Neural progenitor cell (in vitro differentiated cells): ENCODE results near the gene PPP2R5A. TPM values are rescaled to one million over a fixed set of nuclear protein-coding genes. Genes with fewer than 3 reads are reported as not detected.
A peak's percentile ranks its signal among the peaks of the same experiment; 100 is the strongest.

Source experiments
- DNase-seq: peaks from one replicate; pipeline ENCODE4 v3.0.0-alpha.2; 2016; ENCODE audit warnings: low spot score
- H2AFZ ChIP-seq: fragments of 200-600 bp; sonication (generic); replicated peaks from 2 replicates; pipeline ENCODE4 v1.6.1; 2016; ENCODE audit warnings: antibody characterized with exemption
- H3F3A ChIP-seq: fragments of 200-600 bp; sonication (generic); 2 replicates; pipeline ENCODE4 v1.6.1; 2016; ENCODE audit warnings: antibody characterized with exemption, low read depth
- H3K27ac ChIP-seq: fragments of 200-600 bp; sonication (generic); 2 replicates; pipeline ENCODE4 v1.5.1; 2016; ENCODE audit warnings: mild to moderate bottlenecking
- H3K27me3 ChIP-seq: fragments of 200-600 bp; sonication (generic); 2 replicates; pipeline ENCODE4 v1.6.1; 2016; ENCODE audit warnings: mild to moderate bottlenecking, moderate library complexity
- H3K36me3 ChIP-seq: fragments of 200-600 bp; sonication (generic); 2 replicates; pipeline ENCODE4 v1.5.1; 2016
- H3K4me1 ChIP-seq: fragments of 200-600 bp; sonication (generic); 2 replicates; pipeline ENCODE4 v1.6.1; 2016; ENCODE audit warnings: mixed run types
- H3K4me2 ChIP-seq: fragments of 200-600 bp; sonication (generic); 2 replicates; pipeline ENCODE4 v1.6.1; 2016
- H3K4me3 ChIP-seq: fragments of 200-600 bp; sonication (generic); 2 replicates; pipeline ENCODE4 v1.5.1; 2016
- H3K79me2 ChIP-seq: fragments of 200-600 bp; sonication (generic); 2 replicates; pipeline ENCODE4 v1.6.1; 2016; ENCODE audit warnings: low read depth
- H3K9ac ChIP-seq: fragments of 200-600 bp; sonication (generic); 2 replicates; pipeline ENCODE4 v1.6.1; 2016
- H3K9me3 ChIP-seq: fragments of 200-600 bp; sonication (generic); 2 replicates; pipeline ENCODE4 v1.5.1; 2016; ENCODE audit warnings: low read depth
- H4K20me1 ChIP-seq: fragments of 200-600 bp; sonication (generic); 2 replicates; pipeline ENCODE4 v1.6.1; 2016; ENCODE audit warnings: low read depth
- H3K27ac Mint-ChIP-seq: 3 replicates; pipeline ENCODE4 v1.8.0; 2021; ENCODE audit warnings: mixed read lengths
- H3K27me3 Mint-ChIP-seq: 2 replicates; pipeline ENCODE4 v1.8.0; 2022; ENCODE audit warnings: low read depth, mild to moderate bottlenecking, inconsistent platforms, moderate library complexity, mixed read lengths; ENCODE audit not compliant: insufficient read depth
- H3K36me3 Mint-ChIP-seq: 3 replicates; pipeline ENCODE4 v1.8.0; 2021; ENCODE audit warnings: mixed read lengths
- H3K4me1 Mint-ChIP-seq: 3 replicates; pipeline ENCODE4 v1.8.0; 2021; ENCODE audit warnings: mixed read lengths
- H3K4me3 Mint-ChIP-seq: 3 replicates; pipeline ENCODE4 v1.8.0; 2021; ENCODE audit warnings: mild to moderate bottlenecking, moderate library complexity, mixed read lengths
- H3K9me3 Mint-ChIP-seq: 3 replicates; pipeline ENCODE4 v1.8.0; 2020; ENCODE audit warnings: mixed read lengths
- EZH2 ChIP-seq: fragments of 200-600 bp; sonication (generic); IDR thresholded peaks from 2 replicates; pipeline ENCODE4 v1.6.1; 2017; ENCODE audit warnings: antibody characterized with exemption, mild to moderate bottlenecking, moderate library complexity
- EZH2phosphoT487 ChIP-seq: fragments of 200-600 bp; sonication (generic); IDR thresholded peaks from 2 replicates; pipeline ENCODE4 v1.6.1; 2017; ENCODE audit warnings: antibody characterized with exemption
- total RNA-seq: library from RNA; depleted of rRNA; stranded (reverse); fragments of >200 nt; gene quantifications from 2 replicates; pipeline ENCODE4 v1.2.3, GENCODE V29; 2015; ENCODE audit warnings: low replicate concordance
- TF ChIP-seq, protein P1 (sequence below): fragments of 200-600 bp; sonication (generic); IDR thresholded peaks from 2 replicates; pipeline ENCODE4 v1.5.1; 2017; ENCODE audit warnings: antibody characterized with exemption, mild to moderate bottlenecking

Gene PPP2R5A
- total RNA-seq, 1 donor from 2014 or later: 27.9 TPM

DNA sequence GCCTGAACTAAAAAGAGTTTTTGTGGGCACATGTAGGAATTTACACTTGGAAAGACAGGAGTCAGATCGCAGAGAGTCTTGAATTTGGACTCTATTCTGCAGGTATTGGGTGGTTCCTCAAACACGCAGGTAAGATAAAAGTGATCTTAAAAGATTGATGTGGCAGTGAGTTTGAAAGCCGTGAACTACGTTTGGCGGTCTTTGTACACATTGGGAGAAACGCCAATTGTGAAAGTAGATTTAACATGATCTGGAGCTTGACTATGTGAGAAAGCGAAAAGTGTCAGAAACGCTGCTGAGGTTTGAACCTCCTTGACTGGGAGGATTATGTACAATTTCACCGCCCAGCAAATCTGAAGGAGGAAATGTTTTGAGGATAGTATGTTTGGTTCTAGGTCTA, 1.5 kb upstream of the PPP2R5A start:
- no peak for DNase-seq
- Histone ChIP-seq H3K79me2 (peaks cover 26% of the 10 kb centered on the region), H3K27ac (no peak overlapping the region), H4K20me1 (peaks cover 16% of the 10 kb centered on the region), H3K4me1 (peaks cover 13% of the 10 kb centered on the region), H3K9ac (no peak overlapping the region), H3K36me3 (no peaks in the 10 kb centered on the region), H3F3A (peaks cover 26% of the 10 kb centered on the region), H2AFZ (no peak overlapping the region), H3K27me3 (no peaks in the 10 kb centered on the region), H3K4me2 (peak overlapping the region; percentile 80), H3K4me3 (peak overlapping the region; percentile 91), H3K9me3 (no peaks in the 10 kb centered on the region)
- peak overlapping the region; percentile 96 for H3K4me3 Mint-ChIP-seq
- H3K27ac Mint-ChIP-seq: no peak overlapping the region
- H3K36me3 Mint-ChIP-seq: no peaks in the 10 kb centered on the region
- H3K4me1 Mint-ChIP-seq: peaks cover 10% of the 10 kb centered on the region
- peaks cover 4% of the 10 kb centered on the region for H3K27me3 Mint-ChIP-seq
- no peaks in the 10 kb centered on the region for H3K9me3 Mint-ChIP-seq
- TF ChIP-seq, protein P1, sequence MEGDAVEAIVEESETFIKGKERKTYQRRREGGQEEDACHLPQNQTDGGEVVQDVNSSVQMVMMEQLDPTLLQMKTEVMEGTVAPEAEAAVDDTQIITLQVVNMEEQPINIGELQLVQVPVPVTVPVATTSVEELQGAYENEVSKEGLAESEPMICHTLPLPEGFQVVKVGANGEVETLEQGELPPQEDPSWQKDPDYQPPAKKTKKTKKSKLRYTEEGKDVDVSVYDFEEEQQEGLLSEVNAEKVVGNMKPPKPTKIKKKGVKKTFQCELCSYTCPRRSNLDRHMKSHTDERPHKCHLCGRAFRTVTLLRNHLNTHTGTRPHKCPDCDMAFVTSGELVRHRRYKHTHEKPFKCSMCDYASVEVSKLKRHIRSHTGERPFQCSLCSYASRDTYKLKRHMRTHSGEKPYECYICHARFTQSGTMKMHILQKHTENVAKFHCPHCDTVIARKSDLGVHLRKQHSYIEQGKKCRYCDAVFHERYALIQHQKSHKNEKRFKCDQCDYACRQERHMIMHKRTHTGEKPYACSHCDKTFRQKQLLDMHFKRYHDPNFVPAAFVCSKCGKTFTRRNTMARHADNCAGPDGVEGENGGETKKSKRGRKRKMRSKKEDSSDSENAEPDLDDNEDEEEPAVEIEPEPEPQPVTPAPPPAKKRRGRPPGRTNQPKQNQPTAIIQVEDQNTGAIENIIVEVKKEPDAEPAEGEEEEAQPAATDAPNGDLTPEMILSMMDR: no peak
- no peak for TF ChIP-seq EZH2
- no peak for TF ChIP-seq EZH2phosphoT487

DNA sequence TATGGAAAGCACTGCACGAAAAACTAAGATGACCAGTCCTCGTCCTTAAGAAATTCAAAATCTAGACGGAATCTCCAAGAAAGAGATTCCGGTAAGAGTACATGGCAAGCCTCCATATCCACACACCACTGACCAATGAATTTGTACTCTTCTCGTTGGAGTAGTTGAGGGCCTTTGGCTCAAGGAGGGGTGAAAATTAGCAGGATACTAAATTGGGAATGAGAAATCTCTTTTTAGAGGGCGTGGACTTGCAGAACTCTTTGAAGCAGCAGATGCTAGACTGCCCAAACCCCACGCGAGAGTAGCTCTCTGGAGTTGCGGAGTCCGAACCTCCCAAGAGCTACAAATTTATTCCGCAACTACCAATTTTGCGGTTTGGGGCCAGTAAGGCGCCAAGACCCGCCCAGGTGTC, 872 bp upstream of the PPP2R5A start:
- Histone ChIP-seq H3K9ac (no peak overlapping the region), H3K4me1 (peaks cover 13% of the 10 kb centered on the region), H4K20me1 (peaks cover 17% of the 10 kb centered on the region), H3K4me3 (peak overlapping the region; percentile 91), H3K4me2 (peak overlapping the region; percentile 80), H3K36me3 (no peaks in the 10 kb centered on the region), H3K79me2 (peaks cover 32% of the 10 kb centered on the region), H2AFZ (peak overlapping the region; percentile 88), H3K9me3 (no peaks in the 10 kb centered on the region), H3K27ac (no peak overlapping the region), H3F3A (peaks cover 26% of the 10 kb centered on the region), H3K27me3 (no peaks in the 10 kb centered on the region)
- no peak for DNase-seq
- H3K27me3 Mint-ChIP-seq: peaks cover 4% of the 10 kb centered on the region
- H3K4me1 Mint-ChIP-seq: peaks cover 10% of the 10 kb centered on the region
- H3K27ac Mint-ChIP-seq: no peak overlapping the region
- no peaks in the 10 kb centered on the region for H3K9me3 Mint-ChIP-seq
- peak overlapping the region; percentile 96 for H3K4me3 Mint-ChIP-seq
- H3K36me3 Mint-ChIP-seq: no peaks in the 10 kb centered on the region
- TF ChIP-seq EZH2: peak; percentile 11
- TF ChIP-seq, protein P1: no peak
- no peak for TF ChIP-seq EZH2phosphoT487

DNA sequence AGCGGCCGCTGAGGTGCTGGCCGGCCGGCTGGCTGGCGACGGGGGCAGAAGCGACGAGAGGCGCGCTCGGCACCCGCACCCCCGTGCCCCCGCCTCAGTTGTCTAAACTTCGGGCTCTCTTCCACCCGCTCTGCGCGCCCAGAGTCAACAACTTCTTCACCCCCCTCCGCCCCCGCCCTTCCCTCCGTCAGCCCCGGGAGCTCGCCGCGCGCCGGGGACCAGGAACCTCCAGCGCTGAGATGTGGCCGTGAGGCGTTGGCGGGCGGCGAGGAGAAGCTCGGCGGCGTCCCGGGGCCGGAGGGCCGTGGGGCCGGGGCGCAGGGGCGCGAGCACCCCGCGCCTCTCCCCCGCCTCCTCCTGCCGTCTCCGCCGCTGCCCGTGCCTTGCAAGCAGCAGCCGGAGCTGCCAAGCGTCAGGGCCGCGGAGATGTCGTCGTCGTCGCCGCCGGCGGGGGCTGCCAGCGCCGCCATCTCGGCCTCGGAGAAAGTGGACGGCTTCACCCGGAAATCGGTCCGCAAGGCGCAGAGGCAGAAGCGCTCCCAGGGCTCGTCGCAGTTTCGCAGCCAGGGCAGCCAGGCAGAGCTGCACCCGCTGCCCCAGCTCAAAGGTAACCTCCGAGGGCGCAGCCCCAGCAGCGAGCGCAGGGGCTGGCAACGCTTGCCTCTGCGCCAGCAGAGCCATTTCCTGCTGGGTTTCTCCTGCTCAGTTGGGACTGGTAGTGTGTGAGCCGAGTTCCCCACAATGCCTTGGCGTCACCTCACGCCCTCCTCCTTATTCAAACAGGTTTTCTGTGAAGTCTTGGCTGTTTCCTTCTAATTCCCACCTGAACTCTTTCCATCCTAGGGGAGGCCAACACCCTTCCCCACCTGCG, 710 bp downstream of the PPP2R5A start:
- H3K36me3 Mint-ChIP-seq: no peaks in the 10 kb centered on the region
- H3K27ac Mint-ChIP-seq: peak overlapping the region; percentile 7

More for the DNA sequence above, 710 bp downstream of the PPP2R5A start:
- Histone ChIP-seq H3K4me3 (peak overlapping the region; percentile 91), H3K27ac (peak overlapping the region; percentile 46), H3K27me3 (no peaks in the 10 kb centered on the region), H3K9me3 (no peaks in the 10 kb centered on the region), H3K4me2 (peak overlapping the region; percentile 92), H3K36me3 (no peaks in the 10 kb centered on the region), H3K4me1 (peaks cover 13% of the 10 kb centered on the region), H2AFZ (peak overlapping the region; percentile 79), H4K20me1 (peaks cover 30% of the 10 kb centered on the region), H3K79me2 (peaks cover 48% of the 10 kb centered on the region), H3F3A (peaks cover 39% of the 10 kb centered on the region), H3K9ac (peak overlapping the region; percentile 14)
- no peak for TF ChIP-seq EZH2
- peaks cover 4% of the 10 kb centered on the region for H3K27me3 Mint-ChIP-seq
- H3K4me1 Mint-ChIP-seq: peaks cover 10% of the 10 kb centered on the region
- peak overlapping the region; percentile 93 for H3K4me3 Mint-ChIP-seq
- peak; percentile 78 for DNase-seq
- H3K9me3 Mint-ChIP-seq: no peaks in the 10 kb centered on the region
